HG02642 (cell line): ENCODE measurements around the gene STOML1.
"Not testable (repeated sequence)": the region's sequence is repeated elsewhere in the genome, so short reads cannot be mapped to it uniquely, and the experiment has no call there.

ENCODE experiments used
- ATAC-seq: cut with Tn5 transposase; IDR thresholded peaks from one replicate; pipeline ENCODE4 v1.9.1; 2021; ENCODE audit warnings: mild to moderate bottlenecking; ENCODE audit not compliant: unreplicated experiment, poor library complexity

Gene STOML1

GRCh38 chr15:73949496-73949895 is 42.6 kb downstream of the STOML1 start:
- ATAC-seq = no peak

GRCh38 chr15:73948982-73949381 is 43.1 kb downstream of the STOML1 start:
- no peak for ATAC-seq

DNA sequence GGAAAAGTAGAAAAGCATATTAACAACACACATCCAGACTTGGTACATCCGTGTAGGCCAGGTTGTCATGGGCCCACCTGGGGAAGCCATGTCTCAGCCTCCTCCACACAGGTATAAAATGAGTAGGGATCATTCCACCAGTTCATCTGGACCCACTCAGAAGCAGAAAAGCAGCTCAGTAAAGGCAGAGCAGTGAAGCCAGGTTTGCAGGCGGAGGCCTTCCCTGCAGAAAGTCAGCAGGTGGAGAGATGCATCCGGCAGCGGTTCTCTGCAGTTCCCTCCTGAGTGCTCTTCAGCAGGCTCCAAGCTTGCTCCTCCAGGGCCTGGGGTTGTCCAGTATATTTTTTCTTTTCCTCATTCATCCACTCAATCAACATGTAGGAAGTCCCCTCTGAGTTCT is 43.7 kb downstream of the STOML1 start:
- no peak for ATAC-seq

GRCh38 chr15:73947651-73948050 is 44.4 kb downstream of the STOML1 start:
- ATAC-seq = no peak

- ATAC-seq = no peak
These were observed 45.2 kb downstream of the STOML1 start for GRCh38 chr15:73946795-73947370.

DNA sequence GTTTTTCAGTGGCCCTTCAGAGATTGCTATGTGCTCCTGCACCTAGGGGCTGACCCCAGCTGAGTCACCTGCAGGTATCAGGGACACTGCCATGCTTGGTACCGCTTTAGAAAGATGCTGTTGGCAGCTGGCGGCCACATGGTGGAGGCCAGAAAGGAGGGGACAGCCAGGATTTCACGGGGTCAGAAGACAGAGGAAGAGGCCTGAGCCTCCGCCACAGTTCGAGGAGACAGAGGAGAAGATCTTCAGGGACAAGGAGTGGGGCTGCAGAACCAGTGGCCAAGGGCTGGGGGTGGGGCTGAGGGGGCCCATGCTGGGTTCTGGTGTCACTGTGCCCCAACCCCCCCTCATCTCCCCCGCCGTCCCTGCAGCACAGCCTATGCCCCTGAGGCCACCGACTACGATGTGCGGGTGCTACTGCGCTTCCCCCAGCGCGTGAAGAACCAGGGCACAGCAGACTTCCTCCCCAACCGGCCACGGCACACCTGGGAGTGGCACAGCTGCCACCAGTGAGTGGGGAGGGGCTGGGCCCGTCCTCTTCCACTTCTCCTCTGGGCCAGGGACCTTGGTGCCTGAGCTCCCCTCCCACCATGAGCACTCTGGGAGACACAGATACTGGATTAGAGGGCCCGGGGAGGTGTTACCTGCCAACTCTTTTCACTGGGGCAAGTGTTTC is 45.9 kb downstream of the STOML1 start:
- ATAC-seq = no peak

DNA sequence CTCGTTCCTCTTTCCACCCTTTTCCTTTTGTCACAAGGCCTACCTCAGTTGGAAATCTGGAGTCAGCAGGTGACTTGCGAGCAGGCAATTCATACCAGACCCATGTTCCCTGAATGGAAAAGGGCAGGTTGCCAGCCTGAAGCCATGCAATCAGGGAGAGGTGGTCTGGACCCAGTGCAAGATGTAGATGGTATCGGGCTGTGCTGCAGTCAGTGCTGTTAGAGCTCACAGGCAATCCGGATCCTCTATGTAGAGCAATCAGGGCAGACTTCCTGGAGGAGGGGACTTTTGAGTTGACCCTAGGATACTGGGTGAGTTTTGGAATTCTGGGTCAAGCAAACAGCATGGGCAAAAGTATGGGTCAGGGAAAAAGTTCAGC is 47.0 kb downstream of the STOML1 start:
- ATAC-seq = no peak

- no peak for ATAC-seq
These were observed 47.6 kb downstream of the STOML1 start for GRCh38 chr15:73944161-73945129.

GRCh38 chr15:73942751-73943270 is 49.3 kb downstream of the STOML1 start:
- no peak for ATAC-seq

GRCh38 chr15:73941871-73942635 is 50.0 kb downstream of the STOML1 start:
- no peak for ATAC-seq

DNA sequence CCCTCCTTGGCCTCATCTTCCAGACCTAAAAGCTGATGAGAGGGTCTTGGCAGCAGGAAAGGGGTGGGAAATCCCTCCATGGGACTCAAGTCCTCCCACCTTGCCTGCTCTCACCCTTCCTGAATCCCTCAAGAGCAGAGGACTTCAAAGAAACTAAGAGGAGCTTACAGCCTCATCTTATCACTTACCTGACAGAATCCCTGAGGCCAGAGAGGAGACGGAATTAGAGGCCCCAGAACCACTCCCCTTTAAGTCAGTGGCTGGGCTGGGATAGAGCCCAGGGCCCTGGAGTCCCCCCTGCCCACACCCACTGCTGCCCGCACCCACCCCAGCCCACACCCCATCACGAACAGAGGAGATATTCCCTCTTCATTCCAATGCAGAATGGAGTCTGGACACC is 50.6 kb downstream of the STOML1 start:
- no peak for ATAC-seq

DNA sequence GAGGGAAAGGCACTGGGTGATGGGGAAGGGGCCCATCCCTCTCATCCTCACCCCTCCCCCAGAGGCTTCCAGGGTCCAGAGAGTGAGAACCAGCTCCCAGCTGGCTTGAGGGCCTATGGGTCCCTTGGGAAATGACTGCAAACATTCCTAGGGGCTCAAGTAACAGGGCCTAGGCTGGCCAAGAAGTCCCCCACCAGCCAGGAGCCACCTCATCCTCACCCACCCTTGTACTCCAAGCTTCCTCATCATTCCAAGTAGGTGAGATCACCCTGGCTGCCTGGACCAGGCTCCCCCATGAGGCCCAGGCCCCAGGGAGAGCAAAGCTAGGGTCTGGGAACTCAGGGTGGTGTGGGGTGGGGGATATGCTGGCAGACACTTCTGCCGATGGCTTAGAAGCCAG is 51.1 kb downstream of the STOML1 start:
- no peak for ATAC-seq

- no peak for ATAC-seq
These were observed 51.8 kb downstream of the STOML1 start for GRCh38 chr15:73940061-73940981.

- ATAC-seq = no peak
These were observed 53.0 kb downstream of the STOML1 start for GRCh38 chr15:73939138-73939537.

DNA sequence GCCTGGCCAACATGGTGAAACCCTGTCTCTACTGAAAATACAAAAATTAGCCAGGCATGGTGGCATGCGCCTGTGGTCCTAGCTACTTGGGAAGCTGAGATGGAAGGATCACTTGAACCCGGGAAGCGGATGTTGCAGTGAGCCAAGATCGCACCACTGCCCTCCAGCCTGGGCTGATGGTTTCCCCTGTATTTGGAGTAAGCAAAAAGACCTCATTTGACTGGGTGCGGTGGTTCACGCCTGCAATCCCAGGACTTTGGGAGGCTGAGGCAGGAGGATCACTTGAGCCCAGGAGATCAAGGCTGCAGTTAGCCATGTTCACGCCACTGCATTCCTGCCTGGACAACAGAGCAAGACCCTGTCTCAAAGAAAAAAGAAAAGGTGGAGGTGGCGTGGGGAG is 53.6 kb downstream of the STOML1 start:
- ATAC-seq = not testable (repeated sequence)

GRCh38 chr15:73937726-73938125 is 54.4 kb downstream of the STOML1 start:
- no peak for ATAC-seq

DNA sequence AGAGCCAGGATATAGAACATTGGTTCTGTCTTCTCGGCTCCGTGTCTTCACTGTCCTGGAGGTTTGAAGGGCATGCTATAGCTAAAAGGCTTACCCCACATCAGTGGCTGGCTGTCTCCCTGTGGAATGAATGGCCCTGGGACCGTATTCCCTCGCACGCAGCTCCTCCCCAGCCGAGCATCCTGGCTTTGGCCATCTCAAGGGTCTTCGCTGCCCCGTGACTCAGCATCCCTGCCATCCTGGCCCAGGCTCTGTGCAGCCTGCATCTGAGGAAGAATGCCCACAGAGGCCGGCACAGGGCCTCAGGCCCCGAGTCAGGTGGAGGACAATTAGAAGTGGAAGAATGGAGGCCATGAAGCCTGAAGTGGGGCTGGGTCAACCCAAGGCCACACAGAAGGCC is 54.8 kb downstream of the STOML1 start:
- no peak for ATAC-seq

DNA sequence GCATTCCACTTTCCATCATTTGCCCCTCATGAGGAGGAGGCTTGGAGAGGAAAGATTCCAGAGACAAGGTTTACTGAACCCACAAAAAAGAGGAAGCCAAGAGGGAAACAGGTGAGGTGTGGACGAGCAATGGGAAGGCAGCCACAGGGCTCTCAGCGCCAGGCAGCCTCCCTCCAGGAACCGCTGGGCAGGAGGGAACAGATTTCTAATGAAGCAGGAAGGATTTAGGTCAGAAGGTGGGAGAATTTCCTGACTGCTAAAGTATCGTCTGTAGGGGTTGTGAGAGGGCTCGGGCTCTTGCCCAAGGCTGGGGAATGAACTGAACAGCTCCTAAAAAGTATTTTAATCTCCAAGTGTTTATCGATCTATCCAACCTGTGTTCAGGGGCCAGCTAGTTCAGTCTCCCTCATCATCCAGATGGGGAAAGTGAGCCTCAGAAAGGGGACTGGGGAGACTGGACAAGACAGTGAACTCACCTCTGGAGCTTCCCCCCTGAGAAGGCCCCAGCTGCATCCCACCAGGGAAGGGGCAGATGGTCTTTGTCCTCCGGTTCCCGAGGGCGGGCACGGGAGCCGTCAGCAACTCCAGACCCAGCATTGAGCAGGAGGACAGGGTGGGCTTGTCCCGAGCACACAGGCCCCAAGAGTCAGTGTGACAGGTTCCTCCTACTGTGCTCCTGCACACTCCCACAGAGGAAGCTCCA is 55.4 kb downstream of the STOML1 start:
- no peak for ATAC-seq

GRCh38 chr15:73936181-73936580 is 55.9 kb downstream of the STOML1 start:
- no peak for ATAC-seq
